Upper lobe of right lung (tissue), 1 donor: ENCODE results near the gene ZNF236. TPM values are rescaled to one million over a fixed set of nuclear protein-coding genes. Genes with fewer than 3 reads are reported as not detected.

Experiments used
- ATAC-seq: fragments of 200-7000 bp; cut with Tn5 transposase; one replicate; pipeline ENCODE4 v1.9.1; 2020; ENCODE audit warnings: mild to moderate bottlenecking, moderate library complexity
- DNase-seq: peaks from one replicate; pipeline ENCODE4 v3.0.0-alpha.2; 2020
- H3K27ac ChIP-seq: fragments of 200-600 bp; one replicate; pipeline ENCODE4 v1.8.0; 2022
- H3K27me3 ChIP-seq: fragments of 200-600 bp; one replicate; pipeline ENCODE4 v1.8.0; 2022; ENCODE audit warnings: mild to moderate bottlenecking
- H3K36me3 ChIP-seq: fragments of 200-600 bp; one replicate; pipeline ENCODE4 v1.8.0; 2022
- H3K4me1 ChIP-seq: fragments of 200-600 bp; one replicate; pipeline ENCODE4 v1.8.0; 2022
- H3K4me3 ChIP-seq: fragments of 200-600 bp; one replicate; pipeline ENCODE4 v1.8.0; 2022; ENCODE audit warnings: mild to moderate bottlenecking
- H3K9me3 ChIP-seq: fragments of 200-600 bp; one replicate; pipeline ENCODE4 v1.8.0; 2022
- intact Hi-C: fragments of 100-400 bp; cut with DNase I; formaldehyde crosslinking; loops from one replicate; pipeline ENCODE4 v1.11.0; 2022
- total RNA-seq: library from RNA; stranded (reverse); fragmentation: NEBNext Ultra II Directional; extraction: Animal tissue kit (Norgen Biotek cat#: 25700); gene quantifications from one replicate; pipeline ENCODE4 v1.2.1, GENCODE V29; 2021
- TF ChIP-seq, protein P1 (sequence below): fragments of 200-600 bp; IDR thresholded peaks from one replicate; pipeline ENCODE4 v1.8.0; 2022; ENCODE audit warnings: antibody characterized with exemption
- donor health status: DM: no; HTN: yes; CAD: no; lungs with severe emphysema.

Gene ZNF236
- total RNA-seq, 1 donor from 2014 or later = 14.9 TPM

DNA sequence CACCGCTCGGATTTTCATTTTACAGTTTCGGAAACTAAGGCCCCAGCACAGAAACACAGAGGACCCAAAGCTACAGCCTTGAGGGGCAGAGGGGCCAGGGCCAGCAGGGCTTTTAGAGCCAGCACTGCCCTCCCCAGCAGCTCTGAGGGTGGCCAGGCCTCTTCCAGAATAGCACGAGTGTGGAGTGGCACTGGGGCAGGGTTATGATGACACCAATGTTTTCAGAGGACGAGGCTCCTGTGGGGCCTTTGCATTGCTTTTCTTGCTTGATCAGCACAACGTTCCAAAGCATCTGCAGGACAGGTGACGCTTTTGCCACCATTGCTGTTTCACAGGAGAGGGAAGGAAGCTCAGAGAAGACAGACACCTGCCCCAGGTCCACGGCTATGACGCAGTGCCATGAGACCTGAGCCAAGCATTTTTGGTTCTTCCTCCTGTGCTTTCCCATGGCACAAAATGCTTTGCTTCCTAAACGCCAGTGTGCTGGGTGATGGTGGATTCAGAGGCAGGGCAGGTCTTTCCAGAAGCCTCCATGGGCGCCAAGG is 183.4 kb downstream of the ZNF236 start:
- no peak overlapping the region for H3K27ac ChIP-seq
- no peaks in the 10 kb centered on the region for H3K27me3 ChIP-seq
- no peak for ATAC-seq
- peaks cover 3% of the 10 kb centered on the region for H3K4me1 ChIP-seq
- intact Hi-C loops = no loop called here
- DNase-seq = peak; percentile 32
- TF ChIP-seq, protein P1, sequence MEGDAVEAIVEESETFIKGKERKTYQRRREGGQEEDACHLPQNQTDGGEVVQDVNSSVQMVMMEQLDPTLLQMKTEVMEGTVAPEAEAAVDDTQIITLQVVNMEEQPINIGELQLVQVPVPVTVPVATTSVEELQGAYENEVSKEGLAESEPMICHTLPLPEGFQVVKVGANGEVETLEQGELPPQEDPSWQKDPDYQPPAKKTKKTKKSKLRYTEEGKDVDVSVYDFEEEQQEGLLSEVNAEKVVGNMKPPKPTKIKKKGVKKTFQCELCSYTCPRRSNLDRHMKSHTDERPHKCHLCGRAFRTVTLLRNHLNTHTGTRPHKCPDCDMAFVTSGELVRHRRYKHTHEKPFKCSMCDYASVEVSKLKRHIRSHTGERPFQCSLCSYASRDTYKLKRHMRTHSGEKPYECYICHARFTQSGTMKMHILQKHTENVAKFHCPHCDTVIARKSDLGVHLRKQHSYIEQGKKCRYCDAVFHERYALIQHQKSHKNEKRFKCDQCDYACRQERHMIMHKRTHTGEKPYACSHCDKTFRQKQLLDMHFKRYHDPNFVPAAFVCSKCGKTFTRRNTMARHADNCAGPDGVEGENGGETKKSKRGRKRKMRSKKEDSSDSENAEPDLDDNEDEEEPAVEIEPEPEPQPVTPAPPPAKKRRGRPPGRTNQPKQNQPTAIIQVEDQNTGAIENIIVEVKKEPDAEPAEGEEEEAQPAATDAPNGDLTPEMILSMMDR = no peak
- no peaks in the 10 kb centered on the region for H3K36me3 ChIP-seq
- no peaks in the 10 kb centered on the region for H3K9me3 ChIP-seq
- H3K4me3 ChIP-seq = no peak overlapping the region

DNA sequence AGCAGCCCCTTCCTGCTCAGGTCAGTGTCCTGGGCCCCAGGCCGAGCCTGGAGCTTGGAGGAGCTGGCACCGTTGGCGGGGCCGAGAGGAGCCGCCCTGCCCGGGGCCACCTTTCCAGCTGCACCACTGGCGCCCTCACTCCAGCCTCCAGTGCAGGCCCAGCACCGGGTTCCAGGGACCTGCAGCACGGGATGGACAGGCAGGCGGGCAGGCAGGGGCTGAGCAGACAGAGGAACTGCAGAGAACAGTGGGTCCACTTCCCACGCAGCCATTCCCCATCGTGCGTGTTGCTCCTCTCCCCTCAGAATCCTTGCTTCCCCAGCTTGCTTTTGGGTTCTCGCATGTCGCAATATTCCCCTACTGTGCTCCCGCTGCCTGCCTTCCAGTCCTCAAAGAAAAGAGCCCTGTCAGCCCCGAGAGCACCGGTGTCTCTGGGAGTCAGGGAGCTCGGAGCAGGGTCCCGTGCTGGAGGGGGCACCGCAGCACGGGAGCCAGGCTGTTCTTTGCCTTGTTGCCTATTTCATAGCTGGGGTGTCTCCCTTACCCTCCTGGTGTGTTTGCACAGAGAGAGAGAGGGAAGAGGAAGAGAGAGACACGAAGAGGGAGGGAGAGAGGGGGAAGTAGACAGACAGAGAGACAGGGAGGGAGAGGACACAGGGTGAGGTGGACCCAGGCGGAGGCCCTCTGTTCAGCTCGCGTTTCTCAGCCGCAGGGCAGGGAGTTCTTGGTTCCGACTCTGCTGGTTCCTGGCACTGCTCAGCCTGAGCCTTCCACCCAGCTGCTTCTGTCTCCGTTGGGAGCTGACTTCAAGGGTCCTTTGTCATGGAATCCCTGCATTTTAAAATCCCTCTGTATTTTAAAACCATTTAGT is 184.2 kb downstream of the ZNF236 start:
- Histone ChIP-seq H3K9me3 (no peaks in the 10 kb centered on the region), H3K36me3 (no peaks in the 10 kb centered on the region), H3K4me1 (peaks cover 3% of the 10 kb centered on the region), H3K27ac (peak overlapping the region; percentile 18), H3K27me3 (no peaks in the 10 kb centered on the region), H3K4me3 (no peak overlapping the region)
- ATAC-seq (peak; percentile 80), DNase-seq (peak; percentile 73)
- intact Hi-C loops = no loop called here
- TF ChIP-seq, protein P1 = no peak

DNA sequence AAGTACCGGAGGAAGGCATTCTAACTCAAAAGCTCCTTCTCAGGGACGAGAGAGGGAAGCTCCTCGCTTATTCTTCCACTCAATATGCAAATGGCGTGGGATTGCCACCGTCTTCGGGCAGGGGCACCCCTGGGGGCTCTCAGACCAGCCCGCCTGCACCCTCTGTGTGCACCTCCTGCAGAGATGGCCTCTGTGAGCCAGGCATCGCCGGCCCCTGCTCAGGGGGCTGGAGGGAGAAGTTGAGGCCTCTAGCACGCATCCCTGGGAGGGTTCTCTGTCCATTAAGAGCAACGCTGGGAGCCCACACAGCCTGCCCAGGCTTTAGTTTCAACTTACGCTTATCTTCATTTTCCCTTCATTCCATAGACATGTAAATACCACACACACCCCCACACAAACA is 184.9 kb downstream of the ZNF236 start:
- H3K27ac ChIP-seq = peak overlapping the region; percentile 18
- TF ChIP-seq, protein P1 = no peak
- DNase-seq (peak; percentile 62), ATAC-seq (no peak)
- H3K9me3 ChIP-seq = no peaks in the 10 kb centered on the region
- intact Hi-C loops = no loop called here
- H3K27me3 ChIP-seq = no peaks in the 10 kb centered on the region
- peaks cover 6% of the 10 kb centered on the region for H3K36me3 ChIP-seq
- H3K4me1 ChIP-seq = peaks cover 3% of the 10 kb centered on the region
- H3K4me3 ChIP-seq = no peak overlapping the region

DNA sequence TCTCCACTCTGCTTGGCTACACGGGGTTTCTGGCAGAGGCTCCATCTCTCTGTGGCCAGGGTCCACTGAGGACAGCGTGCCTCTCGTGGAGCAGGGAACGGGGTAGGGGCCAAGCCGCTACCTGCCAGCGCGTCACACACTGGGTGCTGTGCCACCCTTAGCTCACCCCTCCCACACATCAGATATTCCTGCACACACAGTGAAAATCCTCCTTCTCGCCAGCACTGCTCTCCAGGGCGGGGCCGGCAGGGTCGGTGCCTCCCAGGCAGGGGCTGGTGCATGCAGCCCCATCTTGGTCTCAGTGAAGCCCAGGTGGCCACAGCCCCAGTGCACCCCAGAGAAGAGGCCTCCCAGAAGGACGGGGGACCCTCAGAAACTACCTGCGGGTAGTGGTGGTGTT is 185.6 kb downstream of the ZNF236 start:
- peaks cover 6% of the 10 kb centered on the region for H3K36me3 ChIP-seq
- H3K9me3 ChIP-seq = no peaks in the 10 kb centered on the region
- intact Hi-C loops = no loop called here
- H3K27ac ChIP-seq = no peak overlapping the region
- ATAC-seq = no peak
- TF ChIP-seq, protein P1 = no peak
- H3K4me1 ChIP-seq = peaks cover 6% of the 10 kb centered on the region
- peak; percentile 49 for DNase-seq
- H3K4me3 ChIP-seq = no peak overlapping the region
- H3K27me3 ChIP-seq = no peaks in the 10 kb centered on the region

DNA sequence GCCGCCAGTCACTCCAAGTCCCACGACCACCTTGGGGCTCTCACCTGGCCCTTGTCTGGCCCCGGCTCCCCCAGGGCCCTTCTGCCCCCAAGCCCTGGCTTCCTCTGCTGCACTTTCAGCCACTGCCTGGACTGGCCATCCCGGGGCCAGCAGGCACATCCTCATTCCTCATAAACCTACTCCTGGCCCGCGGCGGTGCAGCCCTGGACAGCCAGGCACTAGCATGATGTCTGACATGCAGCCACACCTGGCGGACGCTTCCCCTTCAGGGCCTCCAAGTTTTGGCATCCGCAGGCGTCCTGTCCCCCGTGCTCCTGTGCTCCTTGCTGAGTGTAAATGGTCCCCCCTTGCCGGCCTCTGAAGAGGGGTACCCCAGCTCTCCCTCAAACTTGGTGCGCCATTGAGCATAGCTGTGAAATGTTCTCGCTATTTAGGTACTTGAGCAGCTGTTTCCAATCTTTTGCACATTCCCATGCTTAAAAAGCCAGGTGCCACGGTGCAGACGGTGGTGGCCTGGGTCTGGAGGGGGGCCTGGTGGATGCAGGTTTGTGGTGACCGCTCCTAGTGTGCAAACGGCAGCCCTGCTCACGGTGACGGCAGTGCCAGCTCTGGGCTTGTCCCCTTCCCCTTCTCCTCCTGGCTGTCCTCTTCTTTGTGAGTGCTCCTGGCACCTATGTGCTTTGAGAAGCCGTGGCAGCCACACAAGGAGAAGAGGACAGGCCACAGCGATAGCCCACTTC is 186.4 kb downstream of the ZNF236 start:
- H3K4me3 ChIP-seq = no peak overlapping the region
- H3K27ac ChIP-seq = no peak overlapping the region
- no peaks in the 10 kb centered on the region for H3K27me3 ChIP-seq
- H3K9me3 ChIP-seq = no peaks in the 10 kb centered on the region
- H3K36me3 ChIP-seq = peaks cover 6% of the 10 kb centered on the region
- intact Hi-C loops = no loop called here
- DNase-seq (no peak), ATAC-seq (no peak)
- TF ChIP-seq, protein P1 = no peak
- H3K4me1 ChIP-seq = peaks cover 13% of the 10 kb centered on the region
